Ectodermal cell (in vitro differentiated cells): Measurements from ENCODE around the gene SHE.

Source experiments
- H3K27ac ChIP-seq: 2 replicates; pipeline ENCODE4 v1.7.0; 2013; ENCODE audit warnings: mild to moderate bottlenecking, low read depth, low read length; ENCODE audit not compliant: insufficient read depth, poor library complexity, severe bottlenecking
- H3K27me3 ChIP-seq: 2 replicates; pipeline ENCODE4 v1.7.0; 2013; ENCODE audit warnings: mild to moderate bottlenecking, low read length; ENCODE audit not compliant: insufficient read depth, control insufficient read depth, poor library complexity, severe bottlenecking
- H3K36me3 ChIP-seq: one replicate; pipeline ENCODE4 v1.7.0; 2013; ENCODE audit warnings: low read length; ENCODE audit not compliant: control insufficient read depth, insufficient read depth
- H3K4me1 ChIP-seq: one replicate; pipeline ENCODE4 v1.7.0; 2013; ENCODE audit warnings: low read length; ENCODE audit not compliant: control insufficient read depth, insufficient read depth
- H3K4me3 ChIP-seq: 2 replicates; pipeline ENCODE4 v1.7.0; 2013; ENCODE audit warnings: low read depth, low read length, control low read depth; ENCODE audit not compliant: insufficient read depth
- H3K9me3 ChIP-seq: 2 replicates; pipeline ENCODE4 v1.7.0; 2013; ENCODE audit warnings: mild to moderate bottlenecking, low read length, moderate library complexity; ENCODE audit not compliant: control insufficient read depth
- WGBS, 2 experiments: methylation state at CpG; one replicate each; pipeline ENCODE4 v1.1.7; 2013; ENCODE audit warnings: missing lambda C conversion rate in 2 of 2; 5-methylcytosine and 5-hydroxymethylcytosine counted together

Gene SHE

DNA sequence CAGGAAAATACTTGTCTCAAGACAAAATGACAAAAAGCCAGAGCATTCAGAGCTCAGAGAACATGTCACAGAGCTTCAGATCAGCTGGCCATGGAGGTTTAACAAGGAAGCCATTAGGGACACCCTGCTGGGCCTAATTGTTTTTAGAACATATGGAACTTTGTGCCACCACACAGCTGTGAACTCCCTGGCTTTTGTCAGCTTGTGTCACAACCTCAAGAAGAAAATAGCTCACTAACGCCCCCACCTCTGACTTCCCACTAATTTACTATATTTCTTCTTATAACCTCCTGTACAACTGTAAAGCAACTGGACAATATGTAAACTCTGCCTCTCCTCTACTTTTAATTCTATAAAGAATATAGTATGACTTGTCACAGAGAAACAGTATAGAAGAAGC is 21.2 kb downstream of the SHE start:
- WGBS, 2 experiments: 22 to 29% methylated on average over 1 of the region's 1 CpG
- Histone ChIP-seq H3K4me1 (no peaks in the 10 kb centered on the region), H3K36me3 (no peaks in the 10 kb centered on the region), H3K27me3 (no peaks in the 10 kb centered on the region), H3K27ac (no peak overlapping the region), H3K4me3 (no peak overlapping the region), H3K9me3 (no peaks in the 10 kb centered on the region)

DNA sequence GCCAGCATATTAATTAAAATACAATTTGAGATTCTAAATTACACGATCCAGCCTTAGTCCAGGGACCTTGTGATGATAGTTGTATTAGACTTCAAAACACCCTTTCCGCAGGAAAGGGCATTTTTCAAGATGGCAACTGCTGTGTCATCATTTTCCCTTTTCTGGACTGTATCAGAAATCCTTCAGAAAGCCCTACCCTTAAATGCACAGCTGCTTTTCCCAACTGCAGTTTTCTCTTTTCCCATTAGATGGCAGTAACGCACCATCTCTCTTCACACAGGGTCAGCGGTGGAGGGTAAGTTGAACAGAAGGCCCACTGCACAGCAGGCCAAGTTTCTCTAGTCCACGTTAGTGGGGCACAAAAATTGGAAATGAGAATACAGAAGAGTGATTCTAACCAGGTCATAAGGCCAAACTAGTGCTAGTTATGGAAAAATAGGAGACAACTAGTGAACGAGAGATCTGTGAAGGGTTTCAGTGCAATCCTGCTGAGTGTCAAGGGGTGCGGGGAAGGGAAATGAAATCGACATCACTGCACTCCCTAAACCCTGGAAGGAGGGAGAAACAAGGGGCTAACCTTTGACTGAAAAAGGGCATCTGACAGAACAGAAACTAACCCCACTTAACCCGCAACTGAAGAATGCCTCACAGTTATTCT is 22.3 kb downstream of the SHE start:
- 41 to 43% methylated on average over 9 of the region's 9 CpGs for WGBS, 2 experiments
- Histone ChIP-seq H3K4me3 (no peak overlapping the region), H3K27me3 (no peaks in the 10 kb centered on the region), H3K36me3 (no peaks in the 10 kb centered on the region), H3K9me3 (no peaks in the 10 kb centered on the region), H3K4me1 (no peaks in the 10 kb centered on the region), H3K27ac (no peak overlapping the region)

DNA sequence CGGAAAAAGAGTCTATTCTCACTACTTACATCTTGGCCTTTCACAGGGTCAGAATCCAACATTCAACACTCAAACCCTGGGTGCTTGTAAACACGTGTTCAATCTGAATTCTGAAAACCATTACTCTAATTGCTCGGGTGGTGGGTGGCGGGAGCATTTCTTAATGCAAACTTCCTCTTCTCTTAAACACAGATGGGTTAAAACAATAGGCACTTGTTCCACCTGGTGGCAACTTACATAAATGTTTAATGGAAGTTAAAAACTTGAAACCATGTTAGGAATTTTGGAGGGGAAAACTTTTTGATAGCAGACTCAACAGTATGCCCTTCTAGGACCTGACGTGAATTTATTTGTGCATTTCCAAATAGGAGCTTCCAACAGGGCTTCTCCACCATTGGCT is 23.6 kb downstream of the SHE start:
- 71 to 83% methylated on average over 5 of the region's 5 CpGs for WGBS, 2 experiments

DNA sequence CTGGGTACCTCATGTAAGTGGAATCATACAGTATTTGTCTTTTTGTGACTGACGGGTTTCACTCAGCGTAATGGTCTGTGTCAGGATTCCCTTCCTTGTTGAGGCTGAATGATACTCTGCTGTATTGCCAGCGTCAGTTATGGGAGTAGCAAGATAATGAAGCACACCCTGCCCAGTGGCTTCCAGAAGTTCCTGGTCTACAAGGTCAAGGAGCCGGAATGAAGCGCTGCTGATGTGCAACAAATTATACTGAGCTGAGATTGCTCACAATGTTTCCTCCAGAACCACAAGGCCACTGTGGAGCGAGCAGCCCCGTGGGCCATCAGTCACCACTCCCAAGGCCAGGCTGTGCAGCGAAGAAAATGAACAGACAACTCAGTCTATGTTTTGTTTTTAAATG is 24.2 kb downstream of the SHE start:
- Histone ChIP-seq H3K4me3 (no peak overlapping the region), H3K4me1 (no peaks in the 10 kb centered on the region), H3K27me3 (no peaks in the 10 kb centered on the region), H3K36me3 (no peaks in the 10 kb centered on the region), H3K27ac (no peak overlapping the region), H3K9me3 (no peaks in the 10 kb centered on the region)
- 91 to 96% methylated on average over 7 to 8 of the region's 8 CpGs for WGBS, 2 experiments

More for the DNA sequence above, 23.6 kb downstream of the SHE start:
- Histone ChIP-seq H3K4me1 (no peaks in the 10 kb centered on the region), H3K36me3 (no peaks in the 10 kb centered on the region), H3K27ac (no peak overlapping the region), H3K9me3 (no peaks in the 10 kb centered on the region), H3K27me3 (no peaks in the 10 kb centered on the region), H3K4me3 (no peak overlapping the region)

DNA sequence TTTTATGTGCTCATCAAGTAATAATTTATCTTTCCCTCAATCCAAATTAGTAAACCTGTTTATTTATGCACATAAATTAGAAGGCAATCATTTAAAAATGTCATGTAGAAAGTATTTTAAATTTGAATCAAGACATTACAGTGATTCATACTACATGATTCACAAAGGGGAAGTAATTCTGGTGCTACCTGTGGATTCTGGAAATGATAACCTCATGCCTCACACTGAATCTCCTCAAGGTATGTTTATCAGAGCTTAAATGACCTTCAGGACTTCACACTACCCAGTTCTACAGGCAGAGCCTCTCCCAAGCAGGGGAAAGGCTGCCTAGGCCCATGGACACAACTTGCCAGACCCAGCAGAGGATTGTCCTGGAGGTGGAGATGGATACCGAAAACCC is 25.4 kb downstream of the SHE start:
- Histone ChIP-seq H3K9me3 (no peaks in the 10 kb centered on the region), H3K27ac (no peak overlapping the region), H3K36me3 (no peaks in the 10 kb centered on the region), H3K4me1 (no peaks in the 10 kb centered on the region), H3K4me3 (no peak overlapping the region), H3K27me3 (no peaks in the 10 kb centered on the region)
- 100% methylated on average over 1 of the region's 1 CpG for WGBS, 2 experiments

DNA sequence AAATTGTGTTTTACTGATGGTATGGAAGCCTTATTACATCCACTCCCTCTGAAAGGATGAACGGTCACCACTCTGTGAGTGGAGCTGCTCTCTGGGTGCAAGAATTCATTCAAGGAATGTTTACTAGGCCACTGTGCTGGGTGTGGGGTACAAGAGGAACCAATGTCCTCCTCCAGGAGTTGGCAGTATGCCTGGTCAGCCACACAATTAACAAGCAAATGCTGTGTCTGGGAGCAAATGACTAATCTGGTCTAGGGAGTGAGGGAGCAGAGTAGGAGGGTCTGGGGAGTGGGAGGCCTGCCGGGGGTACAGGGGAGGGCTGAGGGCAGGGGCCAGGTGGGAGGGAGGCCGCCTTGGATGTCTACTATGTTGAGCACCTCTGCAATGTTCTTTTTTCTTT is 27.4 kb downstream of the SHE start:
- H3K4me3 ChIP-seq: no peak overlapping the region

DNA sequence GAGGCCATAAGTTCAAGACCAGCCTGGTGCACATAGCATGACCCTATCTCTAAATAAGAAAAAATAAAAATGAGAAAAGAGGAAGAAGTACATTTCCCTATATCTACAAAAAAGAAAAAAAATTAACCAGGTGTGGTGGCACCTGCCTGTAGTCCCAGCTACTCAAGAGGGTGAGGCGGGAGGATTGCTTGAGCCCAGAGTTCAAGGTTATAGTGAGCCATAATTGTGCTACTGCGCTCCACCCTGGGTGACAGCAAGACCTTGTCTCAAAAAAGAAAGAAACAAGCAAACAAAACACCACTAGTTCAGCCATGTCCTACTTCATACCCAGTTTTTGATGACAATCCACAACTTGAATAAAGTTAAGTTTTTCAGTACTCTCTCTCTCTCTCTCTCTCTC is 30.9 kb downstream of the SHE start:
- no peaks in the 10 kb centered on the region for H3K9me3 ChIP-seq
- H3K27ac ChIP-seq: no peak overlapping the region
- H3K27me3 ChIP-seq: no peaks in the 10 kb centered on the region
- WGBS, 2 experiments: 84 to 94% methylated on average over 2 of the region's 2 CpGs
- H3K4me3 ChIP-seq: no peak overlapping the region
- H3K4me1 ChIP-seq: no peaks in the 10 kb centered on the region
- H3K36me3 ChIP-seq: no peaks in the 10 kb centered on the region

More for the DNA sequence above, 27.4 kb downstream of the SHE start:
- H3K36me3 ChIP-seq: no peaks in the 10 kb centered on the region
- H3K27me3 ChIP-seq: no peaks in the 10 kb centered on the region
- no peaks in the 10 kb centered on the region for H3K9me3 ChIP-seq
- H3K27ac ChIP-seq: no peak overlapping the region
- 87 to 95% methylated on average over 3 of the region's 3 CpGs for WGBS, 2 experiments
- H3K4me1 ChIP-seq: no peaks in the 10 kb centered on the region

DNA sequence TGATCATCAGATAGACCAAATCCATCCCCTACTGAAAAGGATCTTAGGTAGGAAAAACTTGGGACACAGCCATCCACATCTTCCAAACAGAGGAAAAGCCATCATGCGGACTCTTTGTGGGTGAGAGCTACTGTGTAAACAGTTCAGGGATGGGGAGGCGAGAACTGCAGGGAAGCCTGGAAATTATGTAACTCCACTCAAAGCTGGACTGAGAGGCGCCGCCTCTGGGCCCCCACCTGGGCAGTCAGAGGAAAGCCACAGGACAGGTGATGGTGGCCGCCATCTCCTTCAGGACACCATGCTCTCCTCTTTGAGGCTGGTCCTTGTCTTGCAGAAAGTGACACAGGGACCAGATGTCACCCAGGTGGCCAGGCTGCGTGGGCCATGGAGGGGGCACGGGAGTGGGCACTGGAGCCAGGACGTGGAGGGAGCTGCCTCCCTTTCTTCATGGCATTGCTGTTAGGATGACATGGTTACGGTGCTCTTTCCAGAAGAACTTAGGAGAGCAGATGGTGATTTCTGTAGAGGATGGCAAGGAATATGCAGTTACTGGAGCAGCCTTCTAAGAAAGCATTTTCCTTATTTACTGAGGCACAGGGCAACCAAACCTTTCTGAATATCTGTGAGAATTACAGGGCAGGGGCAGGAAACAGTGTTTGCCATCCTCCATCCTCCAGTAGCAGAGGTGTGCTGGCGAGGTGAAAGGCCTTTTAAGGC is 32.2 kb downstream of the SHE start:
- Histone ChIP-seq H3K27ac (no peak overlapping the region), H3K4me1 (peaks cover 4% of the 10 kb centered on the region), H3K27me3 (no peaks in the 10 kb centered on the region), H3K4me3 (no peak overlapping the region), H3K36me3 (no peaks in the 10 kb centered on the region), H3K9me3 (no peaks in the 10 kb centered on the region)
- WGBS, 2 experiments: 93 to 94% methylated on average over 10 of the region's 10 CpGs

DNA sequence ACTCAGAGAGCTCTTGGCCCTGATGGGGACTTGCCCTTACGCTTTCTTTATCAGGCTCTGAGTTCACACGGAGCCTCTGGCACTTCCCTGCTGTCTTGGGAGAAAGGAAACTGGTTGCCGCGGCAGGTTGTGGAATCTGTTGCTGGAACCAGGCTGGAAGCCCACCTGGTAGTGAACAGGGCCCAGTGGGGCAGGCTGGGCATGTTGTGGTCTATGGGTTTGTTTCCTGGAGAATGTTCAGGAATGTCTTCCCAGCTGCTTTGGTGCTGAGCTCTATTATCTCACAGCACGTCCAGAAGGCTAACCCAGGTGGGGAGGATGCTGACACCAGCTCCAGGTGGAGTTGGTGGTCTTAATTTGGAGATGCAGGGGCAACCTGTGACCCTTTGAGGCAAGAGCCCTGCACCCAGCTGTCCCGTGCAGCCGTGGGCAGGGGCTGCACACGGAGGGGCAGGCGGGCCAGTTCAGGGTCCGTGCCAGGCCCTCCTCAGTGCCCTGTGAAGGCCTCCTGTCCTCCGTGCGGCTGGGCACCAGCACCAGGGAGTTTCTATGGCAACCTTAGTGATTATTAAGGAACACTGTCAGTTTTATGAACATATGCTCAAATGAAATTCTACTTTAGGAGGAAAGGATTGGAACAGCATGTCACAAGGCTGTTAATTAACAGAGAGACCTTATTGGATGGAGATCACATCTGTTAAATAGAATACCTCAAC is 33.5 kb downstream of the SHE start:
- Histone ChIP-seq H3K4me1 (peaks cover 4% of the 10 kb centered on the region), H3K9me3 (no peaks in the 10 kb centered on the region), H3K27ac (no peak overlapping the region), H3K36me3 (no peaks in the 10 kb centered on the region), H3K4me3 (no peak overlapping the region), H3K27me3 (no peaks in the 10 kb centered on the region)
- 81% methylated on average over 12 of the region's 12 CpGs for WGBS, 2 experiments

DNA sequence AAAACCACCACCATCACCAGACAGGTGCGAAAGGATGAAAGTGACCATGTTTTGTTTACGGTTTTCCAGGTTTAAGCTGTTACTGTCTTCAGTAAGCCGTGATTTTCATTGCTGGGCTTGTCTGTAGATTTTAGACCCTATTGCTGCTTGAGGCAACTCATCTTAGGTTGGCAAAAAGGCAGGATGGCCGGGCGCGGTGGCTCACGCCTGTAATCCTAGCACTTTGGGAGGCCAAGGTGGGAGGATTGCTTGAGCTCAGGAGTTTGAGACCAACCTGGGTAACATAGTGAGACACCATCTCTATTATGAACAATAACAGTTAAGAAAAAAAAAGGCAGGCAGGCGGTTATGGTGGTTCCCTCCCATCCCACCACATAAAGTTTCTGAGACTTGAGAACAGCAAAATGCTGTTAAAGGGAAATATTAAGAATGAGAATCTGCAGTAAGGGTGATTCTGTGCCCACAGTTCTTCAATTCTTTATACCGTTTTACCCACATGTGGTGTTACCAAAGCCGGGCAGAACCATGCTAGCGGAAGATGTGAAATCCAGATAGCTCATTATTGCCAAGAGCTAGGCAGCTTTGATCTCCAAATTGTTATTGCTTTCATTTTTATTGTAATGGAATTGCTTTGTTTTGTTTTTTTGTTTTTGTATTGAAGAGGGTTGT is 34.6 kb downstream of the SHE start:
- Histone ChIP-seq H3K9me3 (no peaks in the 10 kb centered on the region), H3K36me3 (no peaks in the 10 kb centered on the region), H3K27ac (no peak overlapping the region), H3K4me3 (no peak overlapping the region), H3K4me1 (peaks cover 4% of the 10 kb centered on the region), H3K27me3 (no peaks in the 10 kb centered on the region)
- WGBS, 2 experiments: 93 to 95% methylated on average over 10 to 11 of the region's 11 CpGs
